Prostate gland (tissue), 2 donors: ENCODE measurements around the gene CAPZB.

Source experiments
- CTCF ChIP-seq, 4 experiments: fragments of 200-600 bp in 2 of 4; fragments of 450-650 bp in 2 of 4; sonication (generic) in 2 of 4; IDR thresholded peaks; 1 replicate in 3 of 4; 2 replicates in 1 of 4; pipeline ENCODE4 v1.5.1; 2016 to 2019; ENCODE audit warnings: antibody characterized with exemption in 4 of 4, mild to moderate bottlenecking in 2 of 4, moderate library complexity in 2 of 4
- POLR2A ChIP-seq: fragments of 450-650 bp; IDR thresholded peaks from one replicate; pipeline ENCODE4 v1.6.1; 2016; ENCODE audit warnings: antibody characterized with exemption, mild to moderate bottlenecking

GRCh38 chr1:19311503-19311930 is 173.8 kb downstream of the CAPZB start:
- TF ChIP-seq CTCF (IDR thresholded peaks at IDR 0.05) (no peak), POLR2A (no peak)
